ENCODE measurements around the gene MFN2.

GRCh38 chr1:11985851-11986250 lies 5.6 kb downstream of the MFN2 start:
- TF ChIP-seq POLR2A (IDR thresholded peaks at IDR 0.05) (no peak), CTCF (IDR thresholded peaks at IDR 0.05 in 4 of 5, conservative IDR thresholded peaks at IDR 0.05 in 1 of 5) (no peak)

Data from gastrocnemius medialis (tissue), 4 donors.